GM06990 (cell line): ENCODE measurements around the gene ANKRD52.

Experiments used
- DNase-seq: peaks from one replicate; pipeline ENCODE4 v3.0.0-alpha.2; 2011; ENCODE audit not compliant: insufficient read length; ENCODE audit errors: extremely low read depth
- H3K27me3 ChIP-seq: replicated peaks from 2 replicates; pipeline ENCODE4 v1.6.0; 2011; ENCODE audit warnings: low read length; ENCODE audit not compliant: control insufficient read depth, insufficient read depth
- H3K36me3 ChIP-seq: 2 replicates; pipeline ENCODE4 v1.5.1; 2011; ENCODE audit warnings: low read length; ENCODE audit not compliant: control insufficient read depth, insufficient read depth
- H3K4me3 ChIP-seq: replicated peaks from 2 replicates; pipeline ENCODE4 v1.5.1; 2011; ENCODE audit warnings: low read depth, mild to moderate bottlenecking, control low read depth, low read length
- TF ChIP-seq, protein P1 (sequence below): IDR thresholded peaks from 2 replicates; pipeline ENCODE4 v1.5.1; 2011; ENCODE audit warnings: low read length, control low read depth, mild to moderate bottlenecking, inconsistent platforms; ENCODE audit not compliant: insufficient read depth, poor library complexity, severe bottlenecking

Gene ANKRD52

DNA sequence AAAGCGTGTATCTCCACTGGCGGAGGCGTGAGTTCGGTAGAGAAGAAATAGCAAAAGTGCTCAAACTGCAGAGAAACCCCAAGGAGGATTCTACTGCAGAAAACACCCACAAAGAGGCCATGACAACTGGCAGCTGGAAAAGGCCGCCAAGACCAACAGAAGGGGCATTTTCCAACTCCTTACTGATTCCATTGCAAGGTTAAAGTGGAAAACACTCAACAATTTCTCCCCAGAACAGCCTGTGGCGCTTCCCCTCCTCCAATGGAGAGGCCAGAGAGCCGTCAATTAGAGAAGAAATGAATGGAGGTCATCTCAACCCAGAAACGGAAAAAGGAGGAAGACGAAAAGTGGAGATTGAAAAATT is 618 bp upstream of the ANKRD52 start:
- no peak for DNase-seq
- TF ChIP-seq, protein P1, sequence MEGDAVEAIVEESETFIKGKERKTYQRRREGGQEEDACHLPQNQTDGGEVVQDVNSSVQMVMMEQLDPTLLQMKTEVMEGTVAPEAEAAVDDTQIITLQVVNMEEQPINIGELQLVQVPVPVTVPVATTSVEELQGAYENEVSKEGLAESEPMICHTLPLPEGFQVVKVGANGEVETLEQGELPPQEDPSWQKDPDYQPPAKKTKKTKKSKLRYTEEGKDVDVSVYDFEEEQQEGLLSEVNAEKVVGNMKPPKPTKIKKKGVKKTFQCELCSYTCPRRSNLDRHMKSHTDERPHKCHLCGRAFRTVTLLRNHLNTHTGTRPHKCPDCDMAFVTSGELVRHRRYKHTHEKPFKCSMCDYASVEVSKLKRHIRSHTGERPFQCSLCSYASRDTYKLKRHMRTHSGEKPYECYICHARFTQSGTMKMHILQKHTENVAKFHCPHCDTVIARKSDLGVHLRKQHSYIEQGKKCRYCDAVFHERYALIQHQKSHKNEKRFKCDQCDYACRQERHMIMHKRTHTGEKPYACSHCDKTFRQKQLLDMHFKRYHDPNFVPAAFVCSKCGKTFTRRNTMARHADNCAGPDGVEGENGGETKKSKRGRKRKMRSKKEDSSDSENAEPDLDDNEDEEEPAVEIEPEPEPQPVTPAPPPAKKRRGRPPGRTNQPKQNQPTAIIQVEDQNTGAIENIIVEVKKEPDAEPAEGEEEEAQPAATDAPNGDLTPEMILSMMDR, result no peak
- Histone ChIP-seq H3K4me3 (peak overlapping the region; percentile 84), H3K36me3 (peaks cover 18% of the 10 kb centered on the region), H3K27me3 (no peaks in the 10 kb centered on the region)

GRCh38 chr12:56257491-56258067 is 605 bp downstream of the ANKRD52 start:
- Histone ChIP-seq H3K27me3 (no peaks in the 10 kb centered on the region), H3K4me3 (peak overlapping the region; percentile 84), H3K36me3 (peaks cover 30% of the 10 kb centered on the region)
- TF ChIP-seq, protein P1, result peak; percentile 5
- DNase-seq, result no peak

DNA sequence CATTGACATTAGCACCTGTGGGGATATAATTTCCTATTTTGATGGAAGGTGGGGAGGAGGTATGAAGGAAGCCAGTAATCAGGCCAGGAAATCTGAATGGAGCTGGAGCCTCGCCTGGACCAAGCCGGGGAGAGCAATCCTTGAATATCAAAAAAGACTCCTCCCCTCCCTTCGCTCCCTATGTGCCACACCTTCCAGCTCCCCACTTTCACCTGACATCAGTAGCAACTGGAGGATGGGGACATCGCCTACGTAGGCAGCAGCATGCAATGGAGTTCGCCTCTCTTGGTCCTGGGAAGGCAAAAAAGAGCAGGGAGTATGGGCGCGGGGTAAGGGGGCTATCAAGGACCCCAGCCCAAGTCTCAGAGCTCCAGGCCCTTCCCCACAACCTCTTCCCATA is 1.1 kb downstream of the ANKRD52 start:
- H3K4me3 ChIP-seq, result peak overlapping the region; percentile 84
- TF ChIP-seq, protein P1, result no peak
- no peak for DNase-seq
- no peaks in the 10 kb centered on the region for H3K27me3 ChIP-seq
- H3K36me3 ChIP-seq, result peaks cover 31% of the 10 kb centered on the region

DNA sequence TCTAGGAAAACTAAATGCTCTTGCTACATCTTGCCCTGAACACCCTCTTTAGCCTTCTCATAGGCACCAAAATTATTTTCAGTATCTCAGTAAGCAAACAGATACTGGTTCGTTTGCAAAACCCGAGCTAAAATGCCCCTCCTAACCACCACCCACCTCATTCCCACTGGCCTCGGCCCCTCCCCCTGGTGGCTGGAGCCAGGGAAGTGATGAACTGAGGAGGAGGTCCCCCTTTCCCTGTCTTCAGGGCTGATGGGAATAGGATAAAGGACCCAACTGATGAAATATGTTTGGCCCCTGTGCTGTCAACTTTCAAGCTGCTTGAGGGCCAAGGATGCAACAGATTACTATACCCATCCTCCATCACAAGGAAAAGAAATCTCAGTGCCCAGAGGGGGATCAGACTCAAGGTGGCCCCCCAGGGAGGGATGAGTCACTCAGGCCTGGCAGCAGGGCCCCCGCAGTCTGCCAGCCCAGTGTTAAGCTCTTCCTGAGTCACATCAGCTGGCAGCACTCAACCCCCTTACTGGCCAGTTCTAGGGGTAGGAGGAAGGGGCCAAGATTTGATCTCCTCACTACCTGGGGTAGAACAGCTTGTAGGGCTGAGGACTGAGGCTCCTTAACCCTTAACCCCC is 1.7 kb downstream of the ANKRD52 start:
- TF ChIP-seq, protein P1, result no peak
- Histone ChIP-seq H3K27me3 (no peaks in the 10 kb centered on the region), H3K36me3 (peaks cover 34% of the 10 kb centered on the region), H3K4me3 (no peak overlapping the region)
- no peak for DNase-seq

- TF ChIP-seq, protein P1, result no peak
- peaks cover 34% of the 10 kb centered on the region for H3K36me3 ChIP-seq
- H3K27me3 ChIP-seq, result no peaks in the 10 kb centered on the region
- DNase-seq, result no peak
- H3K4me3 ChIP-seq, result no peak overlapping the region
Observed at GRCh38 chr12:56255671-56256070, 2.5 kb downstream of the ANKRD52 start.
